HepG2 (cell line): ENCODE data around the gene SLC26A2.

Experiments
- CTCF ChIP-seq: sonication (generic); formaldehyde crosslinking; IDR thresholded peaks from 2 replicates; pipeline ENCODE4 v1.5.0; 2020; ENCODE audit warnings: mild to moderate bottlenecking, missing genetic modification reagents, moderate library complexity
- IRF2 ChIP-seq: IDR thresholded peaks from 2 replicates; pipeline ENCODE4 v1.6.1; 2018; ENCODE audit warnings: missing genetic modification reagents, missing compliant biosample characterization
- RBM39 ChIP-seq: fragments of 200-400 bp; formaldehyde crosslinking; IDR thresholded peaks from one replicate; pipeline ENCODE4 v1.6.1; 2018; ENCODE audit warnings: antibody characterized with exemption, mild to moderate bottlenecking, low read depth, low read length; ENCODE audit not compliant: poor library complexity, severe bottlenecking
- SMC3 ChIP-seq: IDR thresholded peaks from 2 replicates; pipeline ENCODE4 v1.6.1; 2011; ENCODE audit warnings: low read length, improper control_type of control experiment
- SP4 ChIP-seq: sonication (generic); formaldehyde crosslinking; IDR thresholded peaks from 2 replicates; pipeline ENCODE4 v1.8.1; 2023; ENCODE audit warnings: mild to moderate bottlenecking, missing genetic modification reagents
- ZBTB49 ChIP-seq: sonication (generic); formaldehyde crosslinking; IDR thresholded peaks from 2 replicates; pipeline ENCODE4 v1.4.0; 2020; ENCODE audit warnings: missing genetic modification reagents, borderline replicate concordance
- ZBTB7A ChIP-seq: sonication (generic); formaldehyde crosslinking; IDR thresholded peaks from 2 replicates; pipeline ENCODE4 v1.8.0; 2022; ENCODE audit warnings: mild to moderate bottlenecking, missing genetic modification reagents
- ZNF30 ChIP-seq: sonication (generic); formaldehyde crosslinking; IDR thresholded peaks from 2 replicates; pipeline ENCODE4 v1.5.0; 2020; ENCODE audit warnings: mild to moderate bottlenecking, missing genetic modification reagents
- ZNF343 ChIP-seq: sonication (generic); formaldehyde crosslinking; IDR thresholded peaks from 2 replicates; pipeline ENCODE4 v1.4.0; 2020; ENCODE audit warnings: mild to moderate bottlenecking, missing genetic modification reagents
- ZNF350 ChIP-seq: sonication (generic); formaldehyde crosslinking; IDR thresholded peaks from 2 replicates; pipeline ENCODE4 v1.4.0; 2020; ENCODE audit warnings: mild to moderate bottlenecking, low read depth, missing genetic modification reagents, borderline replicate concordance
- ZNF747 ChIP-seq: sonication (generic); formaldehyde crosslinking; IDR thresholded peaks from 2 replicates; pipeline ENCODE4 v1.8.1; 2023; ENCODE audit warnings: missing genetic modification reagents, mild to moderate bottlenecking, borderline replicate concordance
- ZNF891 ChIP-seq: sonication (generic); formaldehyde crosslinking; IDR thresholded peaks from 2 replicates; pipeline ENCODE4 v1.5.0; 2020; ENCODE audit warnings: mild to moderate bottlenecking, missing genetic modification reagents

- TF ChIP-seq ZNF747 (CRISPR knock-in tag), result no peak
- no peak for TF ChIP-seq SP4 (CRISPR knock-in tag)
- no peak for TF ChIP-seq ZNF30 (CRISPR knock-in tag)
- TF ChIP-seq CTCF, result no peak
- TF ChIP-seq ZNF343 (CRISPR knock-in tag), result no peak
- no peak for TF ChIP-seq RBM39
- no peak for TF ChIP-seq ZNF891 (CRISPR knock-in tag)
- no peak for TF ChIP-seq ZNF350 (CRISPR knock-in tag)
- TF ChIP-seq ZBTB7A, result no peak
- no peak for TF ChIP-seq ZBTB49
- no peak for TF ChIP-seq SMC3
- no peak for TF ChIP-seq IRF2 (CRISPR knock-in tag)
Measured at GRCh38 chr5:149981206-149981605, 20.6 kb downstream of the SLC26A2 start.
